GM23248 (cell line): ENCODE data around the gene ACSL6. TPM values are rescaled to one million over a fixed set of nuclear protein-coding genes. Genes with fewer than 3 reads are reported as not detected.

ENCODE experiments used
- DNase-seq: peaks from one replicate; pipeline ENCODE4 v3.0.0-alpha.2; 2015
- H2AFZ ChIP-seq: fragments of 200-600 bp; sonication (generic); 2 replicates; pipeline ENCODE4 v1.6.1; 2016; ENCODE audit warnings: antibody characterized with exemption
- H3F3A ChIP-seq: fragments of 200-600 bp; sonication (generic); 2 replicates; pipeline ENCODE4 v1.6.1; 2016; ENCODE audit warnings: mild to moderate bottlenecking, antibody characterized with exemption, mixed run types; ENCODE audit not compliant: insufficient read depth
- H3K27ac ChIP-seq: fragments of 200-600 bp; sonication (generic); 2 replicates; pipeline ENCODE4 v1.5.1; 2016; ENCODE audit warnings: mild to moderate bottlenecking
- H3K27me3 ChIP-seq: fragments of 200-600 bp; sonication (generic); replicated peaks from 2 replicates; pipeline ENCODE4 v1.6.1; 2016; ENCODE audit warnings: mild to moderate bottlenecking; ENCODE audit not compliant: insufficient read depth
- H3K36me3 ChIP-seq: fragments of 200-600 bp; sonication (generic); 2 replicates; pipeline ENCODE4 v1.6.1; 2016; ENCODE audit warnings: low read depth, mild to moderate bottlenecking
- H3K4me1 ChIP-seq: fragments of 200-600 bp; sonication (generic); 2 replicates; pipeline ENCODE4 v1.6.1; 2016; ENCODE audit warnings: mild to moderate bottlenecking; ENCODE audit not compliant: insufficient read depth
- H3K4me2 ChIP-seq: fragments of 200-600 bp; sonication (generic); one replicate; pipeline ENCODE4 v1.6.1; 2016; ENCODE audit warnings: mild to moderate bottlenecking; ENCODE audit not compliant: unreplicated experiment
- H3K4me3 ChIP-seq: fragments of 200-600 bp; sonication (generic); 2 replicates; pipeline ENCODE4 v1.5.1; 2016; ENCODE audit warnings: mild to moderate bottlenecking
- H3K79me2 ChIP-seq: fragments of 200-600 bp; sonication (generic); 2 replicates; pipeline ENCODE4 v1.6.1; 2016; ENCODE audit warnings: mild to moderate bottlenecking; ENCODE audit not compliant: insufficient read depth
- H3K9ac ChIP-seq: fragments of 200-600 bp; sonication (generic); 2 replicates; pipeline ENCODE4 v1.6.1; 2016; ENCODE audit warnings: mild to moderate bottlenecking
- H3K9me2 ChIP-seq: fragments of 200-600 bp; sonication (generic); 2 replicates; pipeline ENCODE4 v1.6.1; 2016; ENCODE audit warnings: mixed run types, mild to moderate bottlenecking, moderate library complexity; ENCODE audit not compliant: insufficient read depth
- H3K9me3 ChIP-seq: fragments of 200-600 bp; sonication (generic); one replicate; pipeline ENCODE4 v1.6.1; 2017; ENCODE audit warnings: low read depth
- H4K20me1 ChIP-seq: fragments of 200-600 bp; sonication (generic); 2 replicates; pipeline ENCODE4 v1.6.0; 2016; ENCODE audit not compliant: insufficient read depth
- EZH2 ChIP-seq: fragments of 200-600 bp; sonication (generic); IDR thresholded peaks from 2 replicates; pipeline ENCODE4 v1.6.1; 2018; ENCODE audit warnings: antibody characterized with exemption, mild to moderate bottlenecking; ENCODE audit not compliant: insufficient read depth, poor library complexity, severe bottlenecking
- EZH2phosphoT487 ChIP-seq: fragments of 200-600 bp; sonication (generic); IDR thresholded peaks from 2 replicates; pipeline ENCODE4 v1.6.1; 2018; ENCODE audit warnings: antibody characterized with exemption, moderate library complexity, mild to moderate bottlenecking, low read depth; ENCODE audit not compliant: insufficient read depth
- WGBS, 2 experiments: methylation state at CpG; one replicate each; pipeline ENCODE4 v1.1.6; 2015 to 2017; ENCODE audit warnings: low lambda C conversion rate in 2 of 2, low coverage in 1 of 2; ENCODE audit errors: missing lambda C conversion rate in 2 of 2; 5-methylcytosine and 5-hydroxymethylcytosine counted together
- in situ Hi-C: fragments of 300-500 bp; cut with MboI; formaldehyde crosslinking; loops from 2 replicates; pipeline ENCODE4 v1.15.0; 2020
- polyA plus RNA-seq: library from polyadenylated mRNA; unstranded; fragments of >200 nt; fragmentation: Nextera tagmentation; extraction: Ambion mirVana; gene quantifications from 2 replicates; pipeline ENCODE4 v1.2.1, GENCODE V29; 2016
- total RNA-seq: library from RNA; depleted of rRNA; stranded (reverse); fragments of >200 nt; shearing (Covaris generic); gene quantifications from 2 replicates; pipeline ENCODE4 v1.2.3, GENCODE V29; 2014

Gene ACSL6
- total and polyA plus RNA-seq, 2 experiments from 2014 or later = 0.11 TPM; not detected in 1

GRCh38 chr5:131994533-131995226, 16.8 kb downstream of the ACSL6 start:
- no peaks in the 10 kb centered on the region for H3K9me2 ChIP-seq
- no peak for DNase-seq
- no peak overlapping the region for H3K9ac ChIP-seq
- no peaks in the 10 kb centered on the region for H3K27me3 ChIP-seq
- H3K79me2 ChIP-seq = no peaks in the 10 kb centered on the region
- no peak overlapping the region for H2AFZ ChIP-seq
- H4K20me1 ChIP-seq = no peaks in the 10 kb centered on the region
- 48 to 62% methylated on average over 6 to 7 of the region's 7 CpGs for WGBS, 2 experiments
- in situ Hi-C loops = no loop called here
- H3K36me3 ChIP-seq = no peaks in the 10 kb centered on the region
- no peaks in the 10 kb centered on the region for H3K4me1 ChIP-seq
- H3K4me2 ChIP-seq = no peak overlapping the region
- no peaks in the 10 kb centered on the region for H3F3A ChIP-seq
- no peak overlapping the region for H3K27ac ChIP-seq
- TF ChIP-seq EZH2phosphoT487 = no peak
- TF ChIP-seq EZH2 = no peak
- H3K9me3 ChIP-seq = no peaks in the 10 kb centered on the region
- no peak overlapping the region for H3K4me3 ChIP-seq

GRCh38 chr5:131994090-131994489, 17.4 kb downstream of the ACSL6 start:
- H3K9me3 ChIP-seq = no peaks in the 10 kb centered on the region
- no peaks in the 10 kb centered on the region for H3K79me2 ChIP-seq
- no peak for DNase-seq
- 70 to 75% methylated on average over 6 of the region's 7 CpGs for WGBS, 2 experiments
- no peak overlapping the region for H3K4me3 ChIP-seq
- no peaks in the 10 kb centered on the region for H3K4me1 ChIP-seq
- no peak for TF ChIP-seq EZH2phosphoT487
- TF ChIP-seq EZH2 = no peak
- H3K4me2 ChIP-seq = no peak overlapping the region
- no peak overlapping the region for H2AFZ ChIP-seq
- H3K27ac ChIP-seq = no peak overlapping the region
- in situ Hi-C loops = no loop called here
- H3K27me3 ChIP-seq = no peaks in the 10 kb centered on the region
- H4K20me1 ChIP-seq = no peaks in the 10 kb centered on the region
- H3K9ac ChIP-seq = no peak overlapping the region
- no peaks in the 10 kb centered on the region for H3K9me2 ChIP-seq
- no peaks in the 10 kb centered on the region for H3K36me3 ChIP-seq
- H3F3A ChIP-seq = no peaks in the 10 kb centered on the region

GRCh38 chr5:131993676-131994075, 17.8 kb downstream of the ACSL6 start:
- no peak overlapping the region for H2AFZ ChIP-seq
- H3K79me2 ChIP-seq = no peaks in the 10 kb centered on the region
- no peaks in the 10 kb centered on the region for H3K27me3 ChIP-seq
- no peak overlapping the region for H3K4me2 ChIP-seq
- no peaks in the 10 kb centered on the region for H3K9me2 ChIP-seq
- no peak overlapping the region for H3K4me3 ChIP-seq
- no peak overlapping the region for H3K27ac ChIP-seq
- H3K9ac ChIP-seq = no peak overlapping the region
- no peak for DNase-seq
- no peaks in the 10 kb centered on the region for H3K9me3 ChIP-seq
- H3F3A ChIP-seq = no peaks in the 10 kb centered on the region
- no peaks in the 10 kb centered on the region for H4K20me1 ChIP-seq
- H3K36me3 ChIP-seq = no peaks in the 10 kb centered on the region
- 70 to 75% methylated on average over 4 of the region's 4 CpGs for WGBS, 2 experiments
- no peaks in the 10 kb centered on the region for H3K4me1 ChIP-seq
- TF ChIP-seq EZH2phosphoT487 = no peak
- TF ChIP-seq EZH2 = no peak
- in situ Hi-C loops = no loop called here

GRCh38 chr5:131992370-131992769, 19.1 kb downstream of the ACSL6 start:
- H3K27ac ChIP-seq = no peak overlapping the region
- H3K36me3 ChIP-seq = no peaks in the 10 kb centered on the region
- H3K9me3 ChIP-seq = no peaks in the 10 kb centered on the region
- WGBS, 2 experiments = 70% methylated on average over 5 of the region's 5 CpGs
- in situ Hi-C loops = no loop called here
- no peak overlapping the region for H2AFZ ChIP-seq
- no peak overlapping the region for H3K4me2 ChIP-seq
- no peak overlapping the region for H3K4me3 ChIP-seq
- H3K79me2 ChIP-seq = no peaks in the 10 kb centered on the region
- no peak for TF ChIP-seq EZH2phosphoT487
- no peaks in the 10 kb centered on the region for H3K4me1 ChIP-seq
- no peaks in the 10 kb centered on the region for H4K20me1 ChIP-seq
- H3K9me2 ChIP-seq = no peaks in the 10 kb centered on the region
- no peaks in the 10 kb centered on the region for H3K27me3 ChIP-seq
- H3F3A ChIP-seq = no peaks in the 10 kb centered on the region
- H3K9ac ChIP-seq = no peak overlapping the region
- no peak for DNase-seq
